Endothelial cell of hepatic sinusoid (primary cell): ENCODE results near the gene UBE2O.

Experiments used
- in situ Hi-C: cut with HindIII; loops from 2 replicates; pipeline ENCODE4 v1.10.0; 2017; ENCODE audit warnings: low sequenced_read_pairs

The UBE2O gene

DNA sequence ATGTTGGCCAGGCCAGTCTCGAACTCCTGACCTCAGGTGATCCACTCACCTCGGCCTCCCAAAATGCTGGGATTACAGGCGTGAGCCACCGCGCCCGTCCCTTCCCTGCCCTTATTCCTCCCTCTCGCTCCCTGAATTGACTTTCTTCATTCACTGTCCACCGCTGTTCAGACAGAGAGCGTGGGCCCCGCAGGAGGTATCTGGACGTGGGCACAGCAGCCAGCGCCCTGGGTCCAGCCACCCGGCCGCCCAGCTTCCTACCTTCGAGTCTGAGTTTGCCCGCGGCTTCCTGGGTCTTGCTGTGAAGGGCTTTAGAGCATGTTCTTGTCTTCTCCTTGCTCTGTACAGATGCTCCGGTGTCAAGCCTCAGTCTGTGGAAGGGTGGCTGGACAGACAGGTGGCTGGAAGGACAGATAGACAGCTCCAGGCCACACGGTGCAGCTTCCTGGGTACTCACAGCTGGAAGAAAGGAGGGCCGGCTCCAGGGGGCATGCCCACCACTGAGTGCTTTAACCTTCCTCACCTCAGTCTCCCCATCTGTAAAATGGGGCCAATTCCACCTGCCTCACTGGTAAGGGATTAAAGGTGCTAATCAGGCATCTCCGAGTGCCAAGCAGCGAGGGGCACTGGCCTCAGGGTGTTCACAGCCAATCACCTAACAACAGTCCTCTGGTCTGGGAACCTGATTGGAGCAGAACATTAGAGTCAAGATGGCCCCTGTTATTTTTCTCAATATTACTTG is 34.7 kb upstream of the UBE2O start:
- in situ Hi-C loops, result no loop called here

DNA sequence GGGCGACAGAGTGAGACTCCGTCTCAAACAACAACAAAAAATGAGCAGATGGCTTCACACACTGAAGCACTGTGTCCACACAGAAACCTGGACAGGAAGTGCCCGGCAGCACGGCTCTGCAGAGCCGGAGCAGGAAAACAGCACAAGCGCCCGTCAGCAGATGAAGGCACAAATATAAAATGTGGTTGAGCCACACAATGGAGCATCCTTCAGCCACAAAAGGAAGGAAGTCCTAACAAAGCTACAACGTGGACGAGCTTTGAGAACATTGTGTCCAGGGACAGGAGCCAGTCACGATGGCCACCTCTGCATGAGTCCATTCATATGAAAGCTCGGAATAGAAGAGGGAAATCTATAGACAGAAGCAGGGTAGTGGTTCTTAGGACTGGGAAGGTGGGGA is 32.6 kb upstream of the UBE2O start:
- in situ Hi-C loops, result no loop called here

DNA sequence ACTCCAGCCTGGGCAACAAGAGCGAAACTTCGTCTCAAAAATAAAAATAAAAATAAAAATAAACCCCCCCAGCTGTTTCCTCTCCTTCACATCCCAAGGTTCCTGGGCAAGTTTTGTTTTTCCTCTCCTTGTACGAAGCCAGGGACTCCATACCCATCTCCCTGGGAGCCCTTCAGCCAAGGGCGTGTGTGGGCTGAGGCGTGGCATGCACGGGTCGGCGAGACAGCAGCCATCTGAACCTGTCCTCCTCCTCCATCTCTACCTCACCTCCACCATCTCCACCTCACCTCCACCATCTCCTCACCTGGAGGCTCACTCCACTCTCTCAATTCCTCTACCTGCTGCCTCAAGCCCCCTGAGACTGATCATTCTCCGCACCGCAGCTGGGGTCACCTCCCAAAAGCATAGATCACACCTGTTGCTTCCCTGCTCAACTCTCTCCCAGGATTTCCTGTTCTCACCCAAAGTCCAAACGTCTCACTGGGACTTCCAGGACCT is 31.3 kb upstream of the UBE2O start:
- in situ Hi-C loops, result no loop called here

DNA sequence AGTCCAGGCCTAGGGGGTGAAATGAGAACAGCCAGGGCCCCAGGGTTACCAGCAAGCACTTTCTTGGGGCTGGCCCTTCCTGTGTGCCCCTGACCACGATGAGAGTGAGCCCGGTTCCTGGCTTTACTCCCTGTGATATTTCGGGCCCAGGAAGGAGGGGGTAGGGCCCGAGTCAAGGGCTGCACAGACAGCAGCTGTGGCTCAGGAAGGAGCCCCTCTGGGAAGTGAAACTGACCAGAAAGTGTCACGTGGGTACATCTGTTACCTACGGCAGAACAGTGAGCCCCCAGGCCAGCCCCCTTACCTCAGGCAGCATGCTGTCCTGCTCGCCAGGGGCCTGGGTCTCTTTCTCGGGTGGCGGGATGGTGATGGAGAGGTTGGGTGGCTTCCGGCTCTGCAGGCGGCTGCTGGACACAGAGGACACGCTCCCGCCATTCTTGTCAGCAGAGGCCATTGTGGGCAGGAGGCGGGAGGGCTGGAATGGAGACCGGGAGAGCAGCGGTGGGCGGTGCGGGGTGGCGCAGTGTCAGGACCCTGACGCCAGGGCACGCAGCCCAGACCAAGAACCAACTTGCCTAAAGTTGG is 28.2 kb upstream of the UBE2O start:
- in situ Hi-C loops, result no loop called here

DNA sequence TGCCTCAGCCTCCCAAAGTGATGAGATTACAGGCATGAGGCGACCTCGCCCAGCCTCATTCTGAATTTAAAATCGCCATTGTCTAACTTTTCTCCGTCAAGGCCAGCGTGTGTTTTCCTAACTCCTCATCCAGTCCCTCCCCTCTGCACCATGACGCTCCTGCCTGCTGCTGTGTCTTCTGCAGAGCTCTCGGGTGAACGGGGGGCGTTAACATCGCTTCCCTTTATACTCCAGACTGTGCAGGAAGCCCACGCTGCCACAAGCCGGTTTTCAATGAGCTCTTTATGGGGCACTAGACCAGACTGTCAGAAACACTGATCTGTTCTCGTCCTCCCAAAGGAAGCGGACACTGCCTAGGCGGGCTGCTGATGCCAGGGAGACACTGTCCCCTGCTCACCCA is 27.7 kb upstream of the UBE2O start:
- in situ Hi-C loops, result no loop called here

DNA sequence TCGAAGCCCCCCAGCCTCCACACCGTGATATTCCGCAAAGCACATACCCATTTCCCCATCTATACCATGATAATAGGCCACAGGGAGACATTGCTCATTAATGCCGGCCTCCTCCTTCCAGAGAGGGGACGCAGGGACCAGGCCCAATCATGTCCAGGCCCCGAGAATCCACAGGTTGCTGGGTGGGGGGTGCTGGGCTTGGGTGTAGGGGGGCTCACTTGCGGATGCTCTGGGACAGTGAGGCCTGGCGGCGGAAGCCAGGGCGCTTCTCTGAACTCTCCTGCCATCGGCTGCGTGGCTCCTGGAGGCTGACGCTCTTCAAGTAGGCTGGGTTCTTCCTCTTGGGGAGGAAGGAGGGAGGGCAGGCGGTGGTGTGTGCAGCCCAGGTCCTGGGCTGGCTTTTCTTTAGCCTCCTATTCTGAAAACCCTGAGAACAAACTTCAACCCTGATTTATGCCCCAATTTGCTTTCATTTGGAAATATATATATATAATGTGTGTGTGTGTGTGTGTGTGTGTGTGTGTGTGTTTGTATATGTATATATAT is 26.6 kb upstream of the UBE2O start:
- in situ Hi-C loops, result no loop called here

DNA sequence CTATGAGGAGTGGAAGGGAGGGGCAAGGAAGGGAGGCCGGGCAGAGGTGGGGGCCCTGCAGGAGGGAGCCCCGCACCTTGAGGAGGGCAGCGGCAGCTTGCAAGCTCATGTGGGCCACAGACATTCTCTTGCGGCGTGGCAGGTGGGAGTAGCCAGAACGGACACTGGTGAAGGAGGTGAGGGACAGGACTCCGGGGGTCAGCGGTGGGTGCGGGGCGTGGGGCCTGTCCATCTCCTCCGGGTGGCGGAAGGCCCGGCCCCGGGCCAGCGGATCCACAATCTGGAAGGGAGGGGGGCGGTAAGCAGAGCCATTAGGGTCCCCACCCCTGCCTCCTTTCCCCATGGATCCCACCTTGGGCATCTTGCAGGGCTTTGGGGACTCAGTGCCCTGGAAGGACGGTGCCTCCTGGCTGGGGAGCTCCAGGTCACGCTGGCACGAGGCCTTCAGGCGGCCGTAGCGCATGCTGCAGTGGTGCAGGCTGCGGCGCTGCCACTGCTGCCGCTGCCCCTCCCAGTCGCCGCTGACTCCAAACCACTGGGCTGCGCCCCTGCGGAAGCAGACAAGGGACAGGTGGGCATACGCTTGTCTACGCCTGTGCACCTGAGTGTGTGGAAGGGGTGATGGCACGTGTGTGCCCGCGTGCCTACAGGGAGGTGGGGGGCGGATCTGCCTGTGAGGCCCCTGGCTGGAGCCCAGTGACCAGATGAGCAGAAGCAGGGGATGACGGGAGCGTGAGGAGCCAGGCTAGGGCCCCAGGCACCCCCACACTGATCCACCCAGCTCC is 26.0 kb upstream of the UBE2O start:
- in situ Hi-C loops, result no loop called here

DNA sequence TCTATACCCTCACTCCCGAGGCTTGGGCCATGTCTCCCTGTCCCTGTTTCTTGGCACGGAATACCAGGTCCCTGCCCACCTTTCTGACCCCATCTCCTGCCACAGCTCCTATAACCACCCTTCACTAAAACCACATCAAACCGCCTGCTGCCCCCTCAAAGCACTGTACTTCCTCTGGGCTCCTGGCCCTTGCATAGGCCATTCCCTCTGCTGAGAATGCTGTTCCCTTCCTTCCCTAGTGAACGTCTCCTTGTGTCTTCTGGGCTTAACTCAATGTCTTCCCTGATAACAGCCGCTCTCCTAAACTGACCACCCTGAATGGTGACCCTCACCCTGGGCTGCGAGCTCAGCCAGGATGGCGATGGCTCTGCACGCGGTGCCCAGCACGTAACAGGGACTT is 25.1 kb upstream of the UBE2O start:
- in situ Hi-C loops, result no loop called here

DNA sequence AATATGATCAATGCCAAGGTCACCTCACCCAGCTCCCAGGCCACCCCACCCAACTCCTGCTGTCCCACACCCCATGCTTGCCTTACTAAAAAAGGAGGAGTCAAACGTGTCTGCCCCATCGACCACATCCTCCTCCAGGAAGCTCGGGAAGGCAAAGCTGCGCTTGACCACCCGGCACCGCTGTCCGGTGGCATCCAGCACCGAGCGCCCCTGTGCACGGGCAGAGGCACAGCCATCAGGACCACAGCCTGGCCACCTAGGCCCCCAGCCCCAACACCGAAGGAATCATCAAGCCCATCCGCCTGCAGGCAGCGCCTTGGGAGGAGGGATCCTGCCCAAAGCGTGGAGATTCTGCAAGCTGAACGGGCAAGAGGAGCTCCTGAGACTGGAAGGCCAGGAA is 24.6 kb upstream of the UBE2O start:
- in situ Hi-C loops, result no loop called here

DNA sequence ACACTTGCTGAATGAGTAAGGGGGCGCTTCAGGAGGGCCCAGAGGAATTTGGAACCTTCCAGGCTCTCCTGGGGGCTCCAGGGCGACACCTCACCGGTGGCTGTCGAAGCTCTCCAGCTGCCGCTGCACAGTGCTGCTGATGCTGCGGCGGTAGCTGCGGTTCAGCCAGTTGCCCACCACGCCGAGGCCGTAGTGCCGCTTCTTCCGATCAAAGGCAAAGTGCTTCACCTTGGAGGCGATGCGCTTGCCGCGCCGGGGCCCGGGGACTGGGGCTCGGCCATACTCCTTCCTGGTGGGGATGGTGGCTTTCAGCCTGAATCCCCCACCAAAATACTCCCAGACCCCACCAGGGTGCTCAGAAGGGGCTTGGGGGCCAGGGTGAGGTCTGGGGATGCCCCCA is 23.8 kb upstream of the UBE2O start:
- in situ Hi-C loops, result no loop called here

DNA sequence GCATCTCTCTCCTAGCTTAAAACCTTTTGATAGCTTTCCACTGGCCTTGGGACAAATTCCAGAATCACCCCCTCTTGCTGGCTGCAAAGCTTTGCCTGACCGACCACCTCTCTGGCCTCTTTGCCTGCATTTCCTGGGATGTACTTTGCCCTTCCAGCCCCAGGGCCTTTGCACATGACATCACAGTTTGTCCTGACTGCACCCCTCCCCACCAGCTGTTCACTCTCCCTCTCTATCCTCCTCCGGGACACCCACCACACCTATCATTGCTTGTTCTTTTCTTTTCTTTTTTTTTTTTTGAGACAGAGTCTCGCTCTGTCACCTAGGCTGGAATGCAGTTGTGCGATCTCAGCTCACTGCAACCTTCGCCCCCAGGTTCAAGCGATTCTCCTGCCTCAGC is 22.4 kb upstream of the UBE2O start:
- in situ Hi-C loops, result no loop called here

DNA sequence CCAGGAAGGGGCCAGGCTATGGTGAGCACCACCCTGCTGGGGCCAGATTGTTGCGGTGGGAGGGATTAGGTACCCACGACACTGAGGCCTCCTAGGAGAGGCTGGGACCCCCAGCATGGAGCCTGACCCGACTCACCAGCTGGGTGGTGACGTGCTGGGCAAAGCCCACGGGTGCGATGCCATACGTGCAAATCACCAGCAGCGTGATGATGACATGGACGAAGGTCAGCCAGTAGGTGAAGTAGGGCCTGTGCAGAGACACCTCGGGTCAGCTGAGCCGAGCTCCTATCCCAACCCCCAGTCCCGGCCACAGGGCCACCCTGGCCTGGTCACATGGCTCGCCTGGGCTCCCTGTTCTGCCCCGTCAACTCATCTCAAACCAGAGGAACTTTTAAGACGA is 21.9 kb upstream of the UBE2O start:
- in situ Hi-C loops, result no loop called here

DNA sequence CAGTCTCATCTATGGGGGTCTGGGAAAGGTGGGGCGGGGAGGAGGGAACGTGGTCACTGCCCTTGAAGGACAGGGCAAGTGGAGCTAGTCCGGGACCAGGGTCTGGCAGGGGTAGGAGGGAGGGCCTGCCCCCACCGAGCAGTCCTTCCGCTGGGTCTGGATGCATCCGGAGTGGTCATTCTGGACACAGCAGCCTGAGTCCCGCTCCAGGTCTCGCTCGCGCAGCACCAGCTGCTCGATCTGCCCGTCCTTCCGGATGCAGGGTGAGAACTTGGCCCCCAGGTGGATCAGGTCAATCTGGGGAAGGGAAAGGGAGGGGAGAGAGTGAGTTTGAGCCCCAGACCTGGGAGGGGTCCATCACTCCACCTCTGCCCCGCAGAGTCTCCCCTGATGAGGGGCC is 21.3 kb upstream of the UBE2O start:
- in situ Hi-C loops, result no loop called here

DNA sequence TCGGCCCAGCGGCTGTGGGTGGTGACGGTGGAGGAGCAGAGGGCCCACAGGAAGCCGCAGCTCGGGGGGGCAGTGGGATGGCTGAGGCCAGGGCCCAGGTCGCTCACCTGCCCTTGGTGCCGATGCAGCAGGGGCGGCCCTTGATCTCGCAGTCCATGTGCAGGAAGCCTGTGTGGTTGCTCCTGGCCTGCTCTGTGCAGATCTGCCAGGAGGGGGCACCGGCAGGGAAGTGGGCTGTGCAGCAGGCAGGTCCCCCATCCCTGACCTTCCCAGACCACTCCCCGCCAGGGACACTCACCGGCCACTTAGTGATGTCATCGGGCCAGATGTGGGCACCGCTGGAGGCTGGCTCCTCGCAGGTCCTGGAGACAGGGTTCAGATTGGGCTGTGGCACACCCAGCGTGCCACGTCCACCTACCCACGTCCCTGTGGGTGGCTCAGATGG is 20.6 kb upstream of the UBE2O start:
- in situ Hi-C loops, result no loop called here

DNA sequence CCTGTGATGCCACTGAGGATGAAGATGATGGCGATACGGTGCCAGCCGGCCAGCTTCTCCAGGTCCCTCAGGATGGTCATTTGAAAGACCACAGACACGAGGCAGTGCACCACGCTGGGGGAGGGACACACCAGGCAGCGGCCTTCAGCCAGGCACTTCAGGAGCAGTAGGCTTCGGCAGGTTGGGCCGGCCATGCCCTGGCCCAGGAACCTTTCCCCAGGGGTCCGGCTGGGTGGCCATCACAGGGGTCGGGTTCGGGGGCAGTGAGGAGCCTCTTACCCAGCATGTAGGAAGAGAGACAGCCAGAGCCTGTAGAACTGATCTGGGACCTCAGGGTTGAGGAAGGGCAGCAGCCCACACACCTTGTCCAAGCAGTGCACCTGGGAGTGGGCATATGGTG is 19.8 kb upstream of the UBE2O start:
- in situ Hi-C loops, result no loop called here

DNA sequence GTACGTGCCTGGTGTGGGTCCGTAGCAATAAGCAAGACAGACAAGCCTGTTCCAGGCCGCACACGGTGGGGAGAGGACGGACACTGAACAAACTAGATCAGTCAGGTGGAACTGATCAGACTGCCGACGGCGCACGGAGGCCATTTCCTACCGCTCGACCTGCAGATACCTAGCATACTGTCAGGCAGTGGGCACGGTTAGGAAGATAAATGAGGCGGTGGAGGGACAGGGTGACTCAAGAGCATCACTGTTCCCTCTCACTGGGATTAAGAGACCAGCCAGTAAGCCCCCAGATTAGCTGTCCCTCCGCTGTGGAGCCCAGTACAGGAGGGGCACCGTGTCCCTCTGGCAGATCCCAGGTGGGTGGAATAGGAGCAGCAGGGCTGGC is 19.3 kb upstream of the UBE2O start:
- in situ Hi-C loops, result no loop called here

DNA sequence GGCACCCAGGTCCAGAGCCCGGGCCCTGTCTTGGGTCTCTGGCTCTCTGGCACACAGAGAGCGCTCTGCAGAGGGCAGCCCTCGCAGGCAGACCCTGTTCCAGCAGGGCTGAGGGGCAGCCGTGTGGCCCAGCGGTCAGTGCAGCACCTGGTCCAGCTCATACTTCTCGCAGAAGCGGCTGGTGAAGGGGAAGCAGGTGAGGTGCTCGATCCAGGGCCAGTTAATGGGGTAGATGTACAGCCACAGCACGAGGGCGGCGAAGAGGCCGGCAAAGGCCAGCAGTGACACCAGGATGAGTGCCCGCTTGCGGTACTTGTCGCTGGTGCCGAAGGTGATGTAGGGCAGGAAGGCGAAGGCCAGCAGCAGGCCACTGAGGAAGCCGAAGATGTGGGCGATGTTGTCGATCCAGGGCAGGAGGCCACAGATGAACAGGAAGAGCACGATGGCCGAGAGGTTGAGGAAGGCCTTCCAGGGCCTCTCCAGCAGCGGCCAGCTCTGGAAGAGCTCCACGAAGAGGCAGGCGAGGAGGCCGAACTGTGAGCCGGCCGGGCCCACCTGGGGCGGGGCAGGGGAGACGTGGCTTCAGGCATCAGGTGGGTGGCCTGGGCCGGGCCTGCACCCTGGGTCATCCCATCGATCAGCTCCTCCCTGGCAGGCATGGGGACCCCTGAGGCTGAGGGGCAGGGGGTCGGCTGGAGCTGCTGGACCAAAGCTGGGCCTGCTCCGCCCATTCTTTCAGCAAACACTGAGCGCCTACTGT is 18.7 kb upstream of the UBE2O start:
- in situ Hi-C loops, result no loop called here

DNA sequence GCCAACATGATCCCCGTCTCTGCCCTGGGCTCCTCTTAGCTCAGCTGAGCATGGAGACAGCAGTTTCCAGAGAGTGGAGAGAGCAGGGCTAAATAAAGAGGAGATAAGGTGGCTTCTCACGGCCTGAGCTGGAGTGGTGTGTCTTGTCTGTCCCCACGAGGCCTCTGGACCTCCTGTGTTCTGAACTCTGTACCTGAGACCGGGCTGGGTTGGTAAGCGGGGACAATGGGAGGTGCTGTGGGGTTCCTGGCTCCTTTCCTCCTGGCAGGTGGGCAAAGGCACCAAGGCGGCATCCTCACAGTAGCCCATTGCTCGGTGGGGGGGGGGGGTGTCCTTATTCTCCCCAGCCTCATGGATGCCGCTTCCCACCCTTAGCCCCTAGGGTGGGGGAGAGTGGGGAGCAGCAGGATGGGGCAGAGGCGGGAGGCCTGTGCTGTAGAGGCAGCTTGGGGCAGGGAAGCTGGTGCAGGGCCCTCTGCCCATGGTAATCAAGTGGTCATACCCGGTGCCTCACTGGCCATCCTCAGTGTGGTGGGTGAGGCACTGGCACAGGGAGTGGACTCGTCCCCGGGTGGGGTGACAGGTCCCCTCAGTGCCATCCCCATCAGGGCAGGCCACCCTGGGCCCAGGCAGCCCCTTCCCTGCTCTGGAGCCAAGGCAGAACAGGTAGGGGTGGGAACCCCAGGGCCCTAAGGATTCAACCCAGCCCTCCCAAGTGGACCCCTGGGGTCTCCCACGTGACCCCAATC is 17.2 kb upstream of the UBE2O start:
- in situ Hi-C loops, result no loop called here

DNA sequence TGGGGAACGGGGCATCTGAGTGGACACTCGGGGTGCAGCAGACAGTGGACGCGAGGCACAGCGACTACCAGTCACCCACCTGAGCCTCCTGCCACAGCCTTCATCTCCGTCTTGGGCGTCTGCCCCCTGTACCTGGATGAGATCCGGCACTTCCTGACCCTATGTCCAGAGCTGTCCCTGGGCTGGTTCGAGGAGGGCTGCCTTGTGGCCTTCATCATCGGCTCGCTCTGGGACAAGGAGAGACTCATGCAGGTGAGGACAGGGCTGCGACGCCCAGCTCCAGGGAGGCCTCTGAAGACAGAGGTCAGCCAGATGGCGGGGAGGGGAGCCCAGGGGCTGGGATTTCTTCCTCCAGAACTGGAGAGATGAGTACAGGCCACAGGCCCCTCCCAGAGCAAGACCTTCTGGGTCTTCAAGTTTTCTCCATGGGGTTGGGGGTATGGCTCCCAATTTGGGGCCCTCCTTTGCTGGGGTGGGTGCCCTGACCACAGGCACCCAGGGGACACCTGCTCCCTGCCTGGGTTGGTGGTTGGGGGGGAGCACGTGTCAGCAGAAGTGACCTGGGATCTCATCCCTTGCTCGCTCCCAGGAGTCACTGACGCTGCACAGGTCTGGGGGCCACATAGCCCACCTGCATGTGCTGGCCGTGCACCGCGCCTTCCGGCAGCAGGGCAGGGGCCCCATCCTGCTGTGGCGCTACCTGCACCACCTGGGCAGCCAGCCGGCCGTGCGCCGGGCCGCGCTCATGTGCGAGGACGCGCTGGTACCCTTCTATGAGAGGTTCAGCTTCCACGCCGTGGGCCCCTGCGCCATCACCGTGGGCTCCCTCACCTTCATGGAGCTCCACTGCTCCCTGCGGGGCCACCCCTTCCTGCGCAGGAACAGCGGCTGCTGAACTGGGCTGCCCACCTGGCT is 16.4 kb upstream of the UBE2O start:
- in situ Hi-C loops, result no loop called here
